ENCODE results near the gene NAV2. TPM values are rescaled to one million over a fixed set of nuclear protein-coding genes. Genes with fewer than 3 reads are reported as not detected.
A peak's percentile ranks its signal among the peaks of the same experiment; 100 is the strongest.

Gene NAV2
- 1 to 10 TPM; 4.3 to 9.7 TPM for polyA plus RNA-seq

GRCh38 chr11:19712281-19713195 lies at the start of gene NAV2:
NAV2 (plus strand) TSS chr11:19712837; CDS start chr11:19713696, 859 bp downstream.
- no peaks in the 10 kb centered on the region for H3K9me3 ChIP-seq (ENCODE audit: control insufficient read depth in 2 of 2, insufficient read depth in 1 of 2, low read depth in 1 of 2, low read length in 1 of 2)
- H3K4me3 ChIP-seq (ENCODE audit: low read depth in 1 of 2, low read length in 2 of 2), result peak within 1 kb of the TSS; percentile 65 to 69
- no peaks in the 10 kb centered on the region for H3K36me3 ChIP-seq (ENCODE audit: control insufficient read depth in 2 of 2, insufficient read depth in 2 of 2, low read length in 1 of 2)
- H3K27me3 ChIP-seq (ENCODE audit: control insufficient read depth in 1 of 2, insufficient read depth in 2 of 2, low read length in 2 of 2), result peaks cover 0 to 3% of the 10 kb centered on the region in 2 donors
- peaks cover 0 to 9% of the 10 kb centered on the region in 2 donors for H3K4me1 ChIP-seq (ENCODE audit: control insufficient read depth in 2 of 2, insufficient read depth in 2 of 2, low read length in 1 of 2)
- 0 to 1% methylated on average over 78 to 91 of the region's 91 CpGs for WGBS, 2 donors
- H3K27ac ChIP-seq (ENCODE audit: low read depth in 2 of 2, low read length in 1 of 2), result peak within 1 kb of the TSS; percentile 97

- peaks cover 2 to 11% of the 10 kb centered on the region in 2 donors for H3K4me1 ChIP-seq (ENCODE audit: control insufficient read depth in 2 of 2, insufficient read depth in 2 of 2, low read length in 1 of 2)
- WGBS, 2 donors, result 59 to 63% methylated on average over 1 of the region's 1 CpG
Observed at GRCh38 chr11:19663206-19663605, 49.4 kb upstream of the NAV2 start.

GRCh38 chr11:19664886-19665548 lies 47.6 kb upstream of the NAV2 start:
- Histone ChIP-seq H3K27me3 (ENCODE audit: control insufficient read depth in 1 of 2, insufficient read depth in 2 of 2, low read length in 2 of 2) (no peaks in the 10 kb centered on the region), H3K27ac (ENCODE audit: low read depth in 2 of 2, low read length in 1 of 2) (peak overlapping the region; percentile 30 to 45), H3K4me1 (ENCODE audit: control insufficient read depth in 2 of 2, insufficient read depth in 2 of 2, low read length in 1 of 2) (peaks cover 2 to 24% of the 10 kb centered on the region in 2 donors), H3K4me3 (ENCODE audit: low read depth in 1 of 2, low read length in 2 of 2) (no peak overlapping the region), H3K36me3 (ENCODE audit: control insufficient read depth in 2 of 2, insufficient read depth in 2 of 2, low read length in 1 of 2) (no peaks in the 10 kb centered on the region), H3K9me3 (ENCODE audit: control insufficient read depth in 2 of 2, insufficient read depth in 1 of 2, low read depth in 1 of 2, low read length in 1 of 2) (no peaks in the 10 kb centered on the region)
- WGBS, 2 donors, result 63% methylated on average over 4 of the region's 4 CpGs

More at GRCh38 chr11:19663206-19663605, 49.4 kb upstream of the NAV2 start:
- Histone ChIP-seq H3K4me3 (ENCODE audit: low read depth in 1 of 2, low read length in 2 of 2) (no peak overlapping the region), H3K9me3 (ENCODE audit: control insufficient read depth in 2 of 2, insufficient read depth in 1 of 2, low read depth in 1 of 2, low read length in 1 of 2) (no peaks in the 10 kb centered on the region), H3K27ac (ENCODE audit: low read depth in 2 of 2, low read length in 1 of 2) (no peak overlapping the region), H3K36me3 (ENCODE audit: control insufficient read depth in 2 of 2, insufficient read depth in 2 of 2, low read length in 1 of 2) (no peaks in the 10 kb centered on the region), H3K27me3 (ENCODE audit: control insufficient read depth in 1 of 2, insufficient read depth in 2 of 2, low read length in 2 of 2) (no peaks in the 10 kb centered on the region)

- WGBS, 2 donors, result 74 to 85% methylated on average over 3 of the region's 3 CpGs
- H3K27ac ChIP-seq (ENCODE audit: low read depth in 2 of 2, low read length in 1 of 2), result no peak overlapping the region
- no peaks in the 10 kb centered on the region for H3K27me3 ChIP-seq (ENCODE audit: control insufficient read depth in 1 of 2, insufficient read depth in 2 of 2, low read length in 2 of 2)
- no peaks in the 10 kb centered on the region for H3K9me3 ChIP-seq (ENCODE audit: control insufficient read depth in 2 of 2, insufficient read depth in 1 of 2, low read depth in 1 of 2, low read length in 1 of 2)
- no peaks in the 10 kb centered on the region for H3K36me3 ChIP-seq (ENCODE audit: control insufficient read depth in 2 of 2, insufficient read depth in 2 of 2, low read length in 1 of 2)
- no peak overlapping the region for H3K4me3 ChIP-seq (ENCODE audit: low read depth in 1 of 2, low read length in 2 of 2)
- H3K4me1 ChIP-seq (ENCODE audit: control insufficient read depth in 2 of 2, insufficient read depth in 2 of 2, low read length in 1 of 2), result peaks cover 2 to 31% of the 10 kb centered on the region in 2 donors
Observed at GRCh38 chr11:19666951-19667350, 45.7 kb upstream of the NAV2 start.

GRCh38 chr11:19669511-19669910 lies 43.1 kb upstream of the NAV2 start:
- no peaks in the 10 kb centered on the region for H3K9me3 ChIP-seq (ENCODE audit: control insufficient read depth in 2 of 2, insufficient read depth in 1 of 2, low read depth in 1 of 2, low read length in 1 of 2)
- no peak overlapping the region for H3K4me3 ChIP-seq (ENCODE audit: low read depth in 1 of 2, low read length in 2 of 2)
- H3K36me3 ChIP-seq (ENCODE audit: control insufficient read depth in 2 of 2, insufficient read depth in 2 of 2, low read length in 1 of 2), result no peaks in the 10 kb centered on the region
- H3K27me3 ChIP-seq (ENCODE audit: control insufficient read depth in 1 of 2, insufficient read depth in 2 of 2, low read length in 2 of 2), result no peaks in the 10 kb centered on the region
- H3K27ac ChIP-seq (ENCODE audit: low read depth in 2 of 2, low read length in 1 of 2), result peak overlapping the region; percentile 72 to 89
- H3K4me1 ChIP-seq (ENCODE audit: control insufficient read depth in 2 of 2, insufficient read depth in 2 of 2, low read length in 1 of 2), result peaks cover 2 to 37% of the 10 kb centered on the region in 2 donors
- WGBS, 2 donors, result 96 to 100% methylated on average over 1 of the region's 1 CpG

GRCh38 chr11:19670030-19670791 lies 42.4 kb upstream of the NAV2 start:
- Histone ChIP-seq H3K27me3 (ENCODE audit: control insufficient read depth in 1 of 2, insufficient read depth in 2 of 2, low read length in 2 of 2) (no peaks in the 10 kb centered on the region), H3K27ac (ENCODE audit: low read depth in 2 of 2, low read length in 1 of 2) (peak overlapping the region; percentile 72 to 89), H3K9me3 (ENCODE audit: control insufficient read depth in 2 of 2, insufficient read depth in 1 of 2, low read depth in 1 of 2, low read length in 1 of 2) (no peaks in the 10 kb centered on the region), H3K36me3 (ENCODE audit: control insufficient read depth in 2 of 2, insufficient read depth in 2 of 2, low read length in 1 of 2) (no peaks in the 10 kb centered on the region), H3K4me3 (ENCODE audit: low read depth in 1 of 2, low read length in 2 of 2) (no peak overlapping the region), H3K4me1 (ENCODE audit: control insufficient read depth in 2 of 2, insufficient read depth in 2 of 2, low read length in 1 of 2) (peaks cover 2 to 39% of the 10 kb centered on the region in 2 donors)
- WGBS, 2 donors, result 75 to 76% methylated on average over 13 of the region's 13 CpGs

- peak overlapping the region; percentile 69 to 85 for H3K27ac ChIP-seq (ENCODE audit: low read depth in 2 of 2, low read length in 1 of 2)
Observed at GRCh38 chr11:19672586-19673206, 39.9 kb upstream of the NAV2 start.

GRCh38 chr11:19673924-19674729 lies 38.5 kb upstream of the NAV2 start:
- no peaks in the 10 kb centered on the region for H3K9me3 ChIP-seq (ENCODE audit: control insufficient read depth in 2 of 2, insufficient read depth in 1 of 2, low read depth in 1 of 2, low read length in 1 of 2)
- peak overlapping the region; percentile 69 to 88 for H3K27ac ChIP-seq (ENCODE audit: low read depth in 2 of 2, low read length in 1 of 2)
- no peaks in the 10 kb centered on the region for H3K36me3 ChIP-seq (ENCODE audit: control insufficient read depth in 2 of 2, insufficient read depth in 2 of 2, low read length in 1 of 2)
- no peaks in the 10 kb centered on the region for H3K27me3 ChIP-seq (ENCODE audit: control insufficient read depth in 1 of 2, insufficient read depth in 2 of 2, low read length in 2 of 2)
- 40 to 55% methylated on average over 14 of the region's 14 CpGs for WGBS, 2 donors
- no peak overlapping the region for H3K4me3 ChIP-seq (ENCODE audit: low read depth in 1 of 2, low read length in 2 of 2)
- peaks cover 2 to 35% of the 10 kb centered on the region in 2 donors for H3K4me1 ChIP-seq (ENCODE audit: control insufficient read depth in 2 of 2, insufficient read depth in 2 of 2, low read length in 1 of 2)

More at GRCh38 chr11:19672586-19673206, 39.9 kb upstream of the NAV2 start:
- H3K27me3 ChIP-seq (ENCODE audit: control insufficient read depth in 1 of 2, insufficient read depth in 2 of 2, low read length in 2 of 2), result no peaks in the 10 kb centered on the region
- 59 to 73% methylated on average over 2 of the region's 2 CpGs for WGBS, 2 donors
- H3K4me1 ChIP-seq (ENCODE audit: control insufficient read depth in 2 of 2, insufficient read depth in 2 of 2, low read length in 1 of 2), result peaks cover 2 to 37% of the 10 kb centered on the region in 2 donors
- no peaks in the 10 kb centered on the region for H3K36me3 ChIP-seq (ENCODE audit: control insufficient read depth in 2 of 2, insufficient read depth in 2 of 2, low read length in 1 of 2)
- H3K9me3 ChIP-seq (ENCODE audit: control insufficient read depth in 2 of 2, insufficient read depth in 1 of 2, low read depth in 1 of 2, low read length in 1 of 2), result no peaks in the 10 kb centered on the region
- no peak overlapping the region for H3K4me3 ChIP-seq (ENCODE audit: low read depth in 1 of 2, low read length in 2 of 2)

Data from esophagus (tissue), 2 donors.